HCT116 (cell line): ENCODE measurements around the gene GALNT17. TPM values are rescaled to one million over a fixed set of nuclear protein-coding genes. Genes with fewer than 3 reads are reported as not detected.

ENCODE experiments used
- ATAC-seq: fragments of 200-7000 bp; cut with Tn5 transposase; 2 replicates; pipeline ENCODE4 v1.9.1; 2020; ENCODE audit warnings: mild to moderate bottlenecking, moderate library complexity
- BruUV-seq: library from RNA; stranded (reverse); fragments of 400-500 nt; replicated peaks from 2 replicates; lab custom pipeline; 2021; lab: Mats Ljungman, UMichigan
- CTCF ChIA-PET: fragments of 300-600 bp; sonication (Branson Sonifier 250); formaldehyde crosslinking; loops from one replicate; lab custom pipeline; 2021; ENCODE audit warnings: antibody characterized with exemption; lab: Charles Lee
- POLR2A ChIA-PET: fragments of 300-600, 350-600 bp; sonication (Branson Sonifier 250); formaldehyde crosslinking; loops from one replicate; lab custom pipeline; 2021; ENCODE audit warnings: antibody characterized with exemption; lab: Charles Lee
- RAD21 ChIA-PET, 2 experiments: fragments of 300-600 bp; sonication (Branson Sonifier 250); formaldehyde crosslinking; loops; one replicate each; lab custom pipeline; 2023; ENCODE audit warnings: low total read pairs in 2 of 2; ENCODE audit not compliant: uncharacterized antibody in 2 of 2, unreplicated experiment in 2 of 2, low non-redundant PET in 1 of 2; lab: Charles Lee
- DNase-seq: peaks from one replicate; pipeline ENCODE4 v3.0.0-alpha.2; 2010; ENCODE audit warnings: low read depth, low spot score
- H2AFZ ChIP-seq: fragments of 200-600 bp; shearing (Covaris generic), sonication (generic); 2 replicates; pipeline ENCODE4 v1.6.1; 2017; ENCODE audit warnings: low read depth, mixed run types, mixed read lengths, antibody characterized with exemption, low read length; ENCODE audit not compliant: poor library complexity, severe bottlenecking
- H3K27ac ChIP-seq: 2 replicates; pipeline ENCODE4 v1.5.1; 2012; ENCODE audit warnings: low read depth, low read length
- H3K27me3 ChIP-seq: fragments of 200-600 bp; sonication (generic); 2 replicates; pipeline ENCODE4 v1.6.1; 2016; ENCODE audit warnings: mixed run types, low read length, mixed read lengths; ENCODE audit not compliant: insufficient read depth
- H3K36me3 ChIP-seq, 2 experiments: fragments of 200-500 bp in 1 of 2; fragments of 200-600 bp in 1 of 2; sonication (Bioruptor generic) in 1 of 2; sonication (generic) in 1 of 2; 2 replicates each; pipeline versions ENCODE4 v1.5.1 to v1.6.1; 2014 to 2016; ENCODE audit warnings: low read length in 2 of 2, inconsistent platforms in 1 of 2, mixed read lengths in 1 of 2, mixed run types in 1 of 2; ENCODE audit not compliant: insufficient read depth in 2 of 2, control insufficient read depth in 1 of 2
- H3K4me1 ChIP-seq, 2 experiments: fragments of 200-600 bp in 1 of 2; sonication (generic) in 1 of 2; 2 replicates each; pipeline versions ENCODE4 v1.5.1 to v1.6.1; 2012 to 2017; ENCODE audit warnings: low read length in 2 of 2, inconsistent platforms in 1 of 2, mild to moderate bottlenecking in 1 of 2, mixed read lengths in 1 of 2, mixed run types in 1 of 2, moderate library complexity in 1 of 2; ENCODE audit not compliant: insufficient read depth in 2 of 2, control insufficient read depth in 1 of 2
- H3K4me2 ChIP-seq: fragments of 200-600 bp; sonication (generic); 2 replicates; pipeline ENCODE4 v1.6.1; 2017; ENCODE audit warnings: mixed run types, low read length, mixed read lengths
- H3K4me3 ChIP-seq, 2 experiments: fragments of 200-600 bp in 1 of 2; sonication (generic) in 1 of 2; replicated peaks in 1 of 2; 2 replicates each; pipeline ENCODE4 v1.5.1; 2011 to 2016; ENCODE audit warnings: low read length in 2 of 2, control low read depth in 1 of 2, low read depth in 1 of 2, mild to moderate bottlenecking in 1 of 2, mixed read lengths in 1 of 2, mixed run types in 1 of 2
- H3K79me2 ChIP-seq: fragments of 200-600 bp; sonication (generic); 2 replicates; pipeline ENCODE4 v1.6.1; 2017; ENCODE audit warnings: mild to moderate bottlenecking, mixed run types, low read length, moderate library complexity, mixed read lengths; ENCODE audit not compliant: insufficient read depth
- H3K9ac ChIP-seq: fragments of 200-600 bp; sonication (generic); 2 replicates; pipeline ENCODE4 v1.6.1; 2016; ENCODE audit warnings: low read length, mixed read lengths
- H3K9me2 ChIP-seq: fragments of 200-600 bp; sonication (generic), shearing (Covaris generic); 2 replicates; pipeline ENCODE4 v1.6.1; 2017; ENCODE audit warnings: mixed run types, mild to moderate bottlenecking, moderate library complexity; ENCODE audit not compliant: insufficient read depth
- H3K9me3 ChIP-seq, 2 experiments: fragments of 200-500 bp in 1 of 2; fragments of 200-600 bp in 1 of 2; sonication (Bioruptor generic) in 1 of 2; sonication (generic) in 1 of 2; 2 replicates each; pipeline ENCODE4 v1.6.1; 2014 to 2017; ENCODE audit warnings: low read length in 2 of 2, mixed read lengths in 2 of 2, inconsistent platforms in 1 of 2, low read depth in 1 of 2, mild to moderate bottlenecking in 1 of 2, mixed run types in 1 of 2, moderate library complexity in 1 of 2; ENCODE audit not compliant: control insufficient read depth in 1 of 2, insufficient read depth in 1 of 2
- H4K20me1 ChIP-seq: fragments of 200-600 bp; sonication (generic), shearing (Covaris generic); 2 replicates; pipeline ENCODE4 v1.6.1; 2017; ENCODE audit warnings: mixed run types, mild to moderate bottlenecking, moderate library complexity; ENCODE audit not compliant: insufficient read depth
- ATF3 ChIP-seq: IDR thresholded peaks from 2 replicates; pipeline ENCODE4 v1.6.1; 2012
- CBX3 ChIP-seq: IDR thresholded peaks from 2 replicates; pipeline ENCODE4 v1.6.1; 2012; ENCODE audit warnings: low read depth
- CEBPB ChIP-seq: IDR thresholded peaks from 2 replicates; pipeline ENCODE4 v1.6.1; 2012; ENCODE audit warnings: low read depth
- EGR1 ChIP-seq: IDR thresholded peaks from 2 replicates; pipeline ENCODE4 v1.6.1; 2012; ENCODE audit warnings: low read depth
- ELF1 ChIP-seq: IDR thresholded peaks from 2 replicates; pipeline ENCODE4 v1.6.1; 2012; ENCODE audit warnings: low read depth, borderline replicate concordance
- POLR2A ChIP-seq: IDR thresholded peaks from 2 replicates; pipeline ENCODE4 v1.7.0; 2011; ENCODE audit warnings: borderline replicate concordance; ENCODE audit not compliant: insufficient read depth, insufficient read length; ENCODE audit errors: extremely low read depth
- POLR2AphosphoS5 ChIP-seq: IDR thresholded peaks from 2 replicates; pipeline ENCODE4 v1.6.1; 2011; ENCODE audit warnings: mild to moderate bottlenecking, low read depth, low read length, moderate library complexity
- RAD21 ChIP-seq: IDR thresholded peaks from 2 replicates; pipeline ENCODE4 v1.6.1; 2012; ENCODE audit warnings: low read depth, mild to moderate bottlenecking
- REST ChIP-seq: IDR thresholded peaks from 2 replicates; pipeline ENCODE4 v1.6.1; 2012; ENCODE audit warnings: low read depth
- SIN3A ChIP-seq: IDR thresholded peaks from 2 replicates; pipeline ENCODE4 v1.6.1; 2012; ENCODE audit warnings: low read depth
- SP1 ChIP-seq: IDR thresholded peaks from 2 replicates; pipeline ENCODE4 v1.6.1; 2012; ENCODE audit warnings: low read depth
- SRF ChIP-seq: IDR thresholded peaks from 2 replicates; pipeline ENCODE4 v1.6.1; 2012; ENCODE audit warnings: low read depth
- ZBTB33 ChIP-seq: IDR thresholded peaks from 2 replicates; pipeline ENCODE4 v1.6.1; 2011; ENCODE audit warnings: mild to moderate bottlenecking, low read length, moderate library complexity; ENCODE audit not compliant: insufficient replicate concordance; ENCODE audit errors: extremely low read depth
- intact Hi-C: fragments of 100-400 bp; cut with micrococcal nuclease; formaldehyde crosslinking; loops from 2 replicates; pipeline ENCODE4 v1.10.0; 2022
- total RNA-seq: library from RNA; stranded (reverse); gene quantifications from one replicate; pipeline ENCODE4 v1.2.1, GENCODE V29; 2021; ENCODE audit not compliant: unreplicated experiment
- TF ChIP-seq, protein P1 (sequence below): IDR thresholded peaks from 2 replicates; pipeline ENCODE4 v1.6.1; 2012

The GALNT17 gene
- total RNA-seq, 1 experiment from 2014 or later: not detected

GRCh38 chr7:71329030-71329660 is 197.2 kb downstream of the GALNT17 start (continued):
- no peak for TF ChIP-seq ZBTB33
- TF ChIP-seq POLR2AphosphoS5: no peak

DNA sequence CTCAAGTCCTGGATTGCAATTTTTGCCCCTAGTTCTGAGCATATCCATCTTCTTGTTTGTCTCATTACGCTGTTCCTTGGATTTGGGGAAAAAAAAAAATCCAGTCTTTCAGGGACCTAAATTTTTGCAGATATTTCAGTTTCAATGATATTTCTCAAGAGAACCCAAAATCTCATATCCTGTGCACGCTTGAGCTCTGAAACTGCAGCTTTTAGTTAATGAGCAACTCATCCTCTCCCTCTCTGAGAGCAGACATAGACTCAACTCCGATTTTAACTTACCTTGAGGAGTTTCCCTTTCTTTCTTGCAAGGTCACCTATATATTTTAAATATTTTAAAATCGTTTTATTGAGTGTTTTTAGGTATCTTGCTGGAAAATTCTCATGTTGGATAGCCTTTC is 200.3 kb downstream of the GALNT17 start:
- Histone ChIP-seq H3K27me3 (no peaks in the 10 kb centered on the region), H3K79me2 (no peaks in the 10 kb centered on the region), H3K4me3 (no peak overlapping the region), H3K9ac (no peak overlapping the region), H2AFZ (no peak overlapping the region), H3K9me3 (peaks cover 0 to 7% of the 10 kb centered on the region in 2 experiments; a peak in 2 of 4 replicates), H4K20me1 (no peaks in the 10 kb centered on the region), H3K4me2 (no peak overlapping the region), H3K27ac (no peak overlapping the region), H3K4me1 (no peaks in the 10 kb centered on the region), H3K9me2 (no peaks in the 10 kb centered on the region), H3K36me3 (no peaks in the 10 kb centered on the region)
- BruUV-seq: no TSS peak
- RAD21 ChIA-PET: no interaction called here
- POLR2A ChIA-PET: no interaction called here
- DNase-seq: no peak
- no peak for ATAC-seq
- intact Hi-C loops: no loop called here
- TF ChIP-seq ATF3 (no peak), ELF1 (no peak), RAD21 (no peak), POLR2A (no peak), EGR1 (no peak), REST (no peak), SRF (no peak), CEBPB (no peak), SP1 (no peak), CBX3 (no peak), SIN3A (no peak)
- TF ChIP-seq, protein P1, sequence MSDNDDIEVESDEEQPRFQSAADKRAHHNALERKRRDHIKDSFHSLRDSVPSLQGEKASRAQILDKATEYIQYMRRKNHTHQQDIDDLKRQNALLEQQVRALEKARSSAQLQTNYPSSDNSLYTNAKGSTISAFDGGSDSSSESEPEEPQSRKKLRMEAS: no peak
- CTCF ChIA-PET: no interaction called here
